NT2/D1 (cell line): Measurements from ENCODE around the gene RPGRIP1L.

Experiments used
- SUZ12 ChIP-seq: IDR thresholded peaks from 2 replicates; pipeline ENCODE4 v1.6.1; 2011; ENCODE audit not compliant: insufficient read length, insufficient read depth; ENCODE audit errors: extremely low read depth
- YY1 ChIP-seq: IDR thresholded peaks from 2 replicates; pipeline ENCODE4 v1.6.1; 2011; ENCODE audit not compliant: insufficient read length, insufficient read depth
- ZNF274 ChIP-seq: IDR thresholded peaks from 2 replicates; pipeline ENCODE4 v1.6.1; 2011; ENCODE audit warnings: mild to moderate bottlenecking, low read depth, low read length

DNA sequence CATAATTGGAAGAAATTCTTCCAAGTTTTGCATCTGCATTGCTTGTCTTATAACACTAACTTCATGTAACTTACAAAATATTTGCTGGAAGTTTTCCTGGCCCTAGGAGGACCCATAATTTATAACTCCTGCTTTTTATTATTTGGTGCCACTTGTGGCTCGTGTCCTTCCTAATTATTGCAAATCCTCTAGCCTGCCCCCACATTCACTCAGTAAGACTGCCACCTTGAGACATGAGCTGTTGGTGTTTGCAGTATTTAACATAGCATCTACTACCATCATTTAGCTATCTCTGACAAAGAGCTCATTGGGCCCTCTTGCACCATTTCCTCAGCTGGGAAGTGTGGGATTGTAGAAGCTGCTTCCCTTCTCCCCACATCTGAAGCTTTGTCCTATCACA, 49.8 kb upstream of the RPGRIP1L start:
- TF ChIP-seq SUZ12 (no peak), ZNF274 (no peak), YY1 (no peak)
